Esophagus muscularis mucosa (tissue), 4 donors: ENCODE data around the gene F11R.
A peak's percentile ranks its signal among the peaks of the same experiment; 100 is the strongest.

ENCODE experiments used
- CTCF ChIP-seq, 3 experiments: fragments of 200-600 bp in 2 of 3; fragments of 450-650 bp in 1 of 3; sonication (generic) in 2 of 3; IDR thresholded peaks; one replicate each; pipeline ENCODE4 v1.5.1; 2017 to 2019; ENCODE audit warnings: antibody characterized with exemption in 3 of 3, mild to moderate bottlenecking in 2 of 3, moderate library complexity in 1 of 3
- EP300 ChIP-seq: sonication (generic); formaldehyde crosslinking; IDR thresholded peaks from one replicate; pipeline ENCODE4 v1.6.1; 2017; ENCODE audit warnings: antibody characterized with exemption
- POLR2A ChIP-seq: fragments of 450-650 bp; IDR thresholded peaks from one replicate; pipeline ENCODE4 v1.6.1; 2017; ENCODE audit warnings: antibody characterized with exemption, moderate library complexity, mild to moderate bottlenecking, low read depth
- POLR2AphosphoS5 ChIP-seq, 2 donors: sonication (generic); formaldehyde crosslinking; IDR thresholded peaks; one replicate each; pipeline ENCODE4 v1.6.1; 2017; ENCODE audit warnings: antibody characterized with exemption in 2 of 2

GRCh38 chr1:160993544-160994193 is 27.3 kb downstream of the F11R start:
- TF ChIP-seq POLR2A, result no peak
- TF ChIP-seq POLR2AphosphoS5 (IDR thresholded peaks at IDR 0.05), result no peak
- peak; percentile 14 to 23 (median 19) for TF ChIP-seq CTCF (IDR thresholded peaks at IDR 0.05)
- no peak for TF ChIP-seq EP300
